HG02885 (cell line): Measurements from ENCODE around the gene MED13L.

ENCODE experiments used
- ATAC-seq: cut with Tn5 transposase; IDR thresholded peaks from one replicate; pipeline ENCODE4 v1.9.1; 2021; ENCODE audit warnings: mild to moderate bottlenecking; ENCODE audit not compliant: unreplicated experiment, poor library complexity

Gene MED13L

DNA sequence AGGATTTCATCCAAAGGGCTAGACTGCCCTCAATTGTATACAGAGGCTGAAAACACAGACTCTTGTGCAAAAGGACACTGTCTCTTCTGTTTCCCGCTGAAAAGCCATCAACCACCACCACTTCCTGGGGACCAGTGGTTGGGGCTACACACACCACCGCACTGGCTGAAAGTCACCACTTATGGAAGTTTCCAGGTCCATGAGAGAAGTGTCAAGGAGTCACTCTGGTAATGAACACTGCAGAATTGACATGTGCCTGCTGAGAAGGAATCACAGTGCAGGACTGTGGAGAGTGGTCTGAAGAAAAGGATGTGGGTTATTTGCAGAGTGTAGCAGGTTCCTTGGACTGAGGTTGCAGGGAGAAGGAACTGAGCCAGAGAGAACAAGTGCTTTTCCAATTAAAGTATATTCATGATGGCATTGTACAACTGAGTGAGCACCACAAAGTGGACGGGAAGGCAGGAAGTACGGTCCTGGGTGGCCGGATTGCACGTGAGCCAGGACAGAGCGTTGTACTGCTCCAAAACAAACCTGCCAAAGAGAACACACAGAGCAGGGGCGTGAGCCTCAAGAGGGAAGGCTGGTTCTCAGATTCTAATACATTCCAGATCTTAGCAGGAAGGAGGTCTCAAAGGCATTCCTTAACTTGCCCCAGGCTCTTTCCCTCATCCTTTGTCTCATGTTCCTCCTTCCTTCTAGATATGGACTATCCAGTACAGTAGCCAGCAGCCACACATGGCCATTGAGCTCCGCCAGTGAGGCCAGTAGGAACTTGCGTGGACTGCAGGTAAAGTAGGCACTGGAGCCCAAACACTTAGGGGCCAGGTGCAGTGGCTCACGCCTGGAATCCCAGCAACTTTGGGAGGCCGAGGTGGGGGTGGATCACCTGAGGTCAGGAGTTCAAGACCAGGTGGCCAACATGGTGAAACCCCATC is 316.4 kb downstream of the MED13L start:
- no peak for ATAC-seq

GRCh38 chr12:115957686-115958290 is 319.7 kb downstream of the MED13L start:
- no peak for ATAC-seq

GRCh38 chr12:115956659-115957058 is 320.8 kb downstream of the MED13L start:
- ATAC-seq: no peak

DNA sequence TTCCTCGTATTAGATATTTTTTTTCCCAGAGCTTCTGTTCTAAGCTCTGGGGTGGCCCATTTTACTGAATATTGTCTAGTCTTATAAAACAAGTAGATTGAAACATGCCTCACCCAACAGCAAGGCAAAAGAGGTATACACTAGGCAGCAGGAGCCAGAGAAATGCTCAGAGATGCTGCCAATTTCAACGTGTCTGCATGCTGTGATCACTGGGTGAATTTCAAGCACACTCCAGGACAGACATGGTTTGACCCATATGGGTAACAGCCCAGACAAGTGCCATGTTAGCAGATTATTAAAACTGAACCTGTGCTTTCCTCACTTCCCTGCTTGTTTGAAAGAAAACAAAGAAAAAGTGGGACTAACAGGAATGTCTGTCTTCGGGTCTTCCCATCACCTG is 321.3 kb downstream of the MED13L start:
- no peak for ATAC-seq

DNA sequence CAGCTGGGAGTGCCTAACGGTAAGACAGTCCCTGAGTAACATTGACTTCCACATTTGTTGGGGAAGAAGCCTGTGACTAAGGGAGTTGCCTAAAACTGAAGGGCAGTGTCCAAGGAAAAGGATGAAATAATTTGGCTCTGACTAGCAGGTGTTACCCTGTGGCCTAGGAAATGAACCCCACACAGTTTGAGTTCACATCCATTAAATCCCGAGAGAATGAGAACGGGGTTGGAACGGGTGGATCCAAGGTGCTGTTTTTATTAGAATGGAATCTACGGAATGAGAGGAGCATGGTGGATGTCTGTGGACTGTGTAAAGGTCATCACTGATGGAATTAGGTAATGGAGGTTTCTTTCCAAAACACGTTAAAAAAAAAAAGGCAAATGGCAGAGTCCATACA is 324.0 kb downstream of the MED13L start:
- no peak for ATAC-seq

GRCh38 chr12:115953031-115953430 is 324.5 kb downstream of the MED13L start:
- ATAC-seq: no peak

DNA sequence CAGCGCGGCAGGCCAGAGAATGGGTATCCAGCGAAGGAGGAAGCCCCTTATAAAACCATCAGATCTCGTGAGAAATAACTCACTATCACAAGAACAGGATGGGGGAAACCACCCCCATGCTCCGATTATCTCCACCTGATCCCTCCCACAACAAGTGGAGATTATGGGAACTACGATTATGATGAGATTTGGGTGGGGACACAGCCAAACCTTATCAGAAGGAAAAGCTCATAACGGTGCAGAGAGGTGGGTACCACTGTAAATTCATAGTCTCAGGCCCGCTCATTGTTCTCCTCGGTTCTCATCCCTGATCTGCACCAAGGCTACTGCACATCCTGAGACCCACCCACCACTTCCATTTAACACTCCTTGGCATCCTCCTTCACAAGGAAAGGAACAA is 326.5 kb downstream of the MED13L start:
- no peak for ATAC-seq

DNA sequence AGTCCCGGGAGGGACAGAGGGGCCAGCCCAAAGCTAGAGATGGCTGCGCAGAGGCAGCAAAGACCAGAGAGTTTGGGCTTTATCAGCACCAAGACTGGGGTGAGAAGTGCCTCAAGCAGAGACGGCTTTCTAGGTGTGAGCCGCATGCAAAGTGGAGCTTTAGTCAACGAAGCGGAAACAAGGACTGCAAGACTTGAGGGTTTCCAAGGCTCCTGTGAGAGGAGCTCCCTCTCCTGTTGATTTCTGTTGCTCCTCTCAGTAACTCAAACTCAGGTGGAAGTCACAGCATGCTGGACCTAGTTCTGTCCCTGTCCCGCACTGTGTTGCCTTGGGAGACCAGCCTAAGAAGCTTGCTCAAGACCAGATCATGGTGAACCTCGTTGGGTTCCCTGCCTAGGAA is 327.8 kb downstream of the MED13L start:
- no peak for ATAC-seq

DNA sequence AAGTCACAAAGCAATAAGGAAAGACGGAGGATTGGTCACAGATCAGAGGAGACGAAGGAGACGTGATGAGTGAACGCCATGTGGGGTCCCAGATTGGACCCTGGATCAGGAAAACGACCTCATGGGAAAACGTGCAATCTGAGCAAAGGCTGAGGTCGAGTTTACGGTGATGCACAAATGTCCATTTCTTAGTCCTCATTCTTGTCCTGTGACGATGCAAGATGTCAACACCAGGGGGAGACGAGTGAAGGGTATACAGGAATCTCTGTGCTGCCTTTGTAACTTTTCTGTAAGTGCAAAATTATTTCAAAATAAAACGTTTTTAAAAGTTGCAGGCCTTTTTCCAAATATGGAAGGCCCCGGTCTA is 329.8 kb downstream of the MED13L start:
- no peak for ATAC-seq

DNA sequence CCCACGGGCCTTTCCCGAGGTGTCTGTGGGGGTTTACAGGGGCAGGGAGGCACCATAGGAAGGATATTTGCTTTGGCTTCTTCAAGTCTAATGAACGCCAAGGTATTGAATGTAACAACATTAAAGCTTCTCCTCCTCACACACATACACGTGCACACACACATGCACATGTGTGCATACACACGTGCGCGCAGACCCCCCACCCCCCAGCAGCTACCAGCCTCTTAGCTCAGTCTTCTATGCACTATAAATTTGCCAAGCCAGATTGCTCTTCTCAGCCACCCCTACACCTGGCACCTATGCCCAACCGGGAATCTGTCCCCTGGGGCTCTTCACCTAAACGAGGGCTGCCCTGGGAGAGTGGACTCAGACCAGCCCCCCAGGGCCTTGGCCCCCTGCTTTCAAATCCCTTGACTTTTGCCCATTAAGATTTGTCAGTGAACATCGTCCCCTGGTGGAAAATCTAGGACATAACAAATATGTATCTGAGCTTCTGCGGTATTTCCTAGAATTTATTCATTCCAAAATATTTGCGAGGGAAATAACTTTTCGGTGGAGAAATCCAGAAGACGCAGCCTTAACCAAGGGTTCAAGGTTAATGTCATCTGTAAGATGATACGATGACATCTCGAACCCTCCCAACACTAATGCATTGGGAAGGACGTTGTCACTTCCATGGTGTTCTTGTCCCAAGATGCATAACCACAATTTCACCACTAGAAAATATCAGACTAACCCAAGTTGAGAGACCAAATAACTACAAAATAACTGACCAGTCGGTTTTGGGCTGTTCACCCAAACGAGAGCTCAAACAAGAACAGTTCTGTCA is 330.4 kb downstream of the MED13L start:
- ATAC-seq: no peak

DNA sequence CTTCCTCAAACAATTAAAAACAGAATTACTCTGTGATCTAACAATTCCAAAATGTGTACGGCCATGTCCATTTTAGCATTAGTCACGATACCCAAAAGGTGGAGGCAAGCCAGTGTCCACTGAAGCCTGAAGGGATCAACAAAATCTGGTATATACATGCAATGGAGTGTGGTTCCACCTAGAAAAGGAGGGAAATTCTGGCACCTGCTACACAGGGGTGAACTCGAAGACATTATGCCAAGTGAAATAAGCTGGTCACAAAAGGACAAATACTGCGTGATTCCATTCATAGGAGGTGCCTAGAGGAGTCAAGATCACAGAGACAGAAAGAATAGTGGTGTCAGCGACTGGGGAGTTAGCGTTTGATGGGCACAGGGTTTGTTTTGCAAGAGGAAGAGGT is 331.4 kb downstream of the MED13L start:
- ATAC-seq: no peak

- ATAC-seq: no peak
Observed at GRCh38 chr12:115945491-115945885, 332.0 kb downstream of the MED13L start.

GRCh38 chr12:115944837-115945490 is 332.5 kb downstream of the MED13L start:
- no peak for ATAC-seq

GRCh38 chr12:115944392-115944742 is 333.1 kb downstream of the MED13L start:
- ATAC-seq: no peak

DNA sequence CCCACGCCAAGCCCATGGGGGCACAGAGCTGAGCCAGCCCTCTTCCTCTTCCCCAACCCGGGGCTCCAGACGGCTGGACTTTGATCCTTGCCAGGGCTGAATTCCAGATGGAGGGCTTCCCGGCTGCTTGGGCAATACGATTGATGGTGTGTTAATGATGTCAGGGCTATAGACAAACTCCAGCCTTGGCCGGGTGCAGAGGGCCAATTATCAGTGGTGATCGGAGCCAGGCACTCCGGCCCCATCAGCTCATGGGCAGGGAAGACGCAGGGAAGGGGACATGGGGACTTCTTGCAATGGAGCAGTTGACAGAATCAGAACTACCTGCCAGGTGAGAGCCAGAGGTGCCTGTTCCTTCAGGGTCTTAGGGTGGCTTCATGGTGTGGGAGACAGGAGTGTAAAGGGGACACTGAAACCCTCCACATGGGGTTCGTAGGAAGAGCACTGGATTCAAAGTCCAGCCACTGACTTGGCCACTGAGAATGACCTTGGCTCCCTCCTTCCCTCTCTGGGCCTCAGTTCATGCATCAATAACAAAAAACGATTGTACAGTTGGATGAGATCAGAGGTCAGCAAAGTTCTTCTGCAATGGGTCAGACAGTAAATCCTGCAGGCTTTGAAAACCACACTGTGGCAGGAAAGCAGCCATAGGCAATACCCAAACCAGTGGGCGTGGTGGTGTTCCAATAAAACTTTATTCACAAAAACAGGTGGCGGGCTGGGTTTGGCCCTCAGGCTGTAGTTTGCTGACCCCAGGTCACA is 333.7 kb downstream of the MED13L start:
- ATAC-seq: no peak

DNA sequence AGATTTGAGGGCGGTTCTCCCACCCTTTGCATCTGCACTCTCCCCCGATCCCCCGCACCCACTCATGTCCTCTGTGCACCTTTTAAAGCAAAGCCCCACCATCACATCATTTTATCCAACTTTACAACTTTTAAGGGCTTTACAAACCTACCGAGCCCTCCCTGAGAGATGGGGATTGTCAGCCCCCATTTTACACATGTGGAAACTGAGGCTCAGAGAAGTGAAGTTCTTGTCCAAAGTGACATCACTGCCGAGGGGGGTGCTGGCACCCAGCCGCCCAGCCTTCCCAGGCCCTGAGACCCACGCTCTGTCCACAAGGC is 334.2 kb downstream of the MED13L start:
- ATAC-seq: no peak

GRCh38 chr12:115942346-115942745 is 335.1 kb downstream of the MED13L start:
- no peak for ATAC-seq

- no peak for ATAC-seq
Observed at GRCh38 chr12:115941362-115941761, 336.1 kb downstream of the MED13L start.

DNA sequence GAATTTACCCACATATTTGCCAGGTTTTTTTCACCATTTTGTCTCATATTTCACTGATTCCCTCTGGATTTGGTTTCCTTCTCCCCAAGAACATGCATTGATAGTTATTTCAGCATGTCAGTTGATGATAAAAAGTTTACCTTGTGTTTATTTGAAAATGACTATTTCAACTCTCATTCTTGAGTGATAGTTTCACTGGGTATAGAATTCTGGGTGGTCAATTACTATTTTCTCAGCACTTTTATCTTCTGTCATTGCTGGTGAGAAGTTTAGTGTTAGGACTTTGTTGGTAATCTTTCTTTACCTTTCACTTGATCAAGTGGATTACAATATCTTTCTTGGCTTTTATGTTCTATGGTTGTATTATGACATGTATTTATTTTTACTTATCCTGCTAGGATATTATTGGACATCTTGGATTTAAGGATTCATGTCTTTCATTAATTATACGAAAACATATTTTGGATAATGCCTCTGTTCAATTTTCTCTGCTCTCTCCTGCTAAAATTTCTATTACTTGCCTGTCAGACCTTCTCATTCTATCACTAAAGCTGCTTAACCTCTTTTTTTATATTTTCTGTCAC is 338.6 kb downstream of the MED13L start:
- no peak for ATAC-seq
